Fibroblast of skin of right biceps (primary cell): ENCODE data around the gene SPCS1.
"Not testable (repeated sequence)": the region's sequence is repeated elsewhere in the genome, so short reads cannot be mapped to it uniquely, and the experiment has no call there.

Experiments used
- DNase-seq: peaks from one replicate; pipeline ENCODE4 v3.0.0-alpha.2; 2013

The SPCS1 gene

DNA sequence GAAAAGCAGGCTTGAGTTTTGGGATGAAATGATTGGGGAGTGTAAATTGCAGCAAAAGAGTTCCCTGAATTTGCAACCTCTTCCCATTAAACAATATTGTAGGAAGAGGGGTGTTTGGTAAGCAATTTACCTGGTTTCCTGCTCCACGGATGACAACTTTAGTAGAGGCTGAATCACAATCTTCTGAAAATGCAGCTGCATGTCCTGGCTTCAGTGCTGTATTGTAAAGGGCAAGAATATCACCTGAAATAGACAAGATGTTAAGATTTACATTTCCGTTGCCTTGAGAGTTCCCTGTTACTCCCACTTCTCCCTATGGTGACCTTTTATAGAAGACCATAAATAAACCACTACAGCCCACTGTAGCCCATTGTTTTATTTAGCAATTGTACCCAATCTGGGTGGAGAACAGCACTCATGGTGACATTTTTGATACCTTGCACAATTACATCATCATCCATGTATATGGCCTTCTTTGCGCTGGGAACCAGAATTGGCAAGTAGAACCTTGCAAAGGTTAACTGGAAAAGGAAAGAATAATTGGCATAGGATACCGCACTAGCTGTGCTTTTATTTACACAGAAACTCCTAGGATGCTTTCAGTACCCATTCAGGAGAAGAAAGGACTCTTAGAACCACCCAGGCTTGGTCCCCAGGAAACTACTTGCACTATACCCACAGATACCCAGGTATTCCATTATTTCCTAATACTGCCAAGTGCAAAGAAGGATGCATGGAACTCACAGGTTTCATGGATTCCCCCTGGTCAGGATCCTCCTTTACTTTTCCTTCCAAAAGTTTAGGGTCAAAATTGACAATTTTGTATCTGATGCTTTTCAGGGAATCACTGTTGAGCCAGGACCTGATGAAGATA is 9.9 kb upstream of the SPCS1 start:
- DNase-seq, result no peak

- DNase-seq, result no peak
Measured at GRCh38 chr3:52696830-52697631, 8.9 kb upstream of the SPCS1 start.

DNA sequence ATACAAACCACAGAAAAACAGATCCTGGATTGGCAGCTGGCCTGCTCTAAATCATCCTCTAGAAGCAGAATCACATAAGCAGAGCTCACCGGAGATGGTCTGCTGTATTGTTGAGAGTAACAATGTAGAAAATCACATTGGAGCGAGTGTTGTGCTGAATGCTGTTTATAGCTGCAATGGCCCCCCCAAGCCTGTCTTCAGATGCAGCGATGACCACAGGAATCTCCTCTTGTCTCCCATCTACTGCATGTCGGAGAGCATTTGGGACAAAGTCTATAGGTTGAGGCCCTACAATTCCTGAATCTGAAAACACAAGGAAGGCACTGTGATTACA is 8.3 kb upstream of the SPCS1 start:
- DNase-seq, result no peak

- DNase-seq, result no peak
Measured at GRCh38 chr3:52703341-52703740, 2.6 kb upstream of the SPCS1 start.

DNA sequence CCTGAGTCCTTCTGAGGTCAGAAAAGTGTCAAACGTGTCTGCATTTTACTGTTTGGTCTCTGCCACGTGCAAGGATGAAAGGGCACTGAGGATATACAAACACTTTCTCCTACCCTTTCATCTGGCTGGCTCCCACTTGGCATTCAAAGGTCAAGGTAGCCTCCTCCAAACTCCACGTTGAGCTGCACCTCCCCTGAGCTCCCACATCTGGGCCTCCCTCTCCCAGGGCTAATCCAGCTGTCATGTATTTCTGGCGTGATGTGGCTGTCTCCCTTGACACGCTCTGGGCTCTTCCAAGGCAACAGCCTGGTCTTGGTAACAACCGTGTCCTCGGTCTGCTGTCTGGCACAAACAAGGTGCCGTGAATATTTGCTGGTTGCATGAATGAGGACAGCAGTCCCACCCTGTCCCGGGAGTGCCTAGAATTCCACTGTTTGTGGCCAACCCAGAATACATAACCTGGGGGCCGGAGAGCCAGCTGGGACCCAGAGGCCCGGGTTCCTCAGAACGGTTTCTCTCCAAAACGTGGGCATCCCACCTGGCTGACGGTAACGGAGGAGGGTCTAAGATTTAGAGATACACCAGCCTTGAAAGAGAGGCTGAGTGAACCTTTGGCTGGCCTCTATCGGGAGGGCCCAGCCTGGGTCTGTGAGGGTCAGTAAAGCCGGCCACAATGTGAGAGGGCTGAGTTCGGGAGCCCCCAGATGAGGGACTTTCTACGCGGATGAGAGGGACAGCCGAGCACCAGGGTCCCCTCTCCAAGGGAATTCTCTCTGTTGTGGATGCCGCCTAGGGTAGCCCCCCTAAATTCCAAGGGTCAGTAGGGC is 1.1 kb upstream of the SPCS1 start:
- peak; percentile 29 for DNase-seq

DNA sequence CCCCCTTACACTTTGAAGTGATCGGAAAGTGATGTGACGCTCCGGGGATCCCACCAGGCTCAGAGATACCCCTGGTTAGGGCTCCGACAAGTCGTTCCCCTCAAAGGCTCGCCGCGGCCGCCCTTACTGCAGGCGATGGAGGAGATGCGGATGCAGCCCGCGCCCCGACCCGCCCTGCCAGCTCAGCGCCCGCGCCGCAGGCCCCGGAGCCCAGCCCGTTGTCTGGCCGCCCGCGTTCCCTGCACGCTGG is 543 bp upstream of the SPCS1 start:
- no peak for DNase-seq

- DNase-seq, result no peak
Measured at GRCh38 chr3:52707585-52707984, 1.7 kb downstream of the SPCS1 start.

DNA sequence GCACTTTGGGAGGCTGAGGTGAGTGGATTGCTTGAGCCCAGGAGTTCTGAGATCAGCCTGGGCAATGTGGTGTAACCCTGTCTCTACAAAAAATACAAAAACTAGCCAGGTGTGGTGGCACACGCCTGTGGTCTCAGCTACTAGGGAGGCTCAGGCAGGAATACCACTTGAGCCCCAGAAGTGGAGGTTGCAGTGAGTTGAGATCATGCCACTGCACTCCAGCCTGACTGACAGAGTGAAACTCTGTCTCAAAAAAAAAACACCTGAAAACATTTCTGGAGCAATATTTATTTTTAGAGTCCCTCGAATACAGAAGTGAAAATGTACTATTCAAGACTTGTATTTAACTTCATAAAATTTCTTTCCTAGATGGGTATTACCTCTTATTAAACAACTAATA is 4.6 kb downstream of the SPCS1 start:
- DNase-seq, result no peak

GRCh38 chr3:52712291-52713212 is 6.6 kb downstream of the SPCS1 start:
- no peak for DNase-seq

DNA sequence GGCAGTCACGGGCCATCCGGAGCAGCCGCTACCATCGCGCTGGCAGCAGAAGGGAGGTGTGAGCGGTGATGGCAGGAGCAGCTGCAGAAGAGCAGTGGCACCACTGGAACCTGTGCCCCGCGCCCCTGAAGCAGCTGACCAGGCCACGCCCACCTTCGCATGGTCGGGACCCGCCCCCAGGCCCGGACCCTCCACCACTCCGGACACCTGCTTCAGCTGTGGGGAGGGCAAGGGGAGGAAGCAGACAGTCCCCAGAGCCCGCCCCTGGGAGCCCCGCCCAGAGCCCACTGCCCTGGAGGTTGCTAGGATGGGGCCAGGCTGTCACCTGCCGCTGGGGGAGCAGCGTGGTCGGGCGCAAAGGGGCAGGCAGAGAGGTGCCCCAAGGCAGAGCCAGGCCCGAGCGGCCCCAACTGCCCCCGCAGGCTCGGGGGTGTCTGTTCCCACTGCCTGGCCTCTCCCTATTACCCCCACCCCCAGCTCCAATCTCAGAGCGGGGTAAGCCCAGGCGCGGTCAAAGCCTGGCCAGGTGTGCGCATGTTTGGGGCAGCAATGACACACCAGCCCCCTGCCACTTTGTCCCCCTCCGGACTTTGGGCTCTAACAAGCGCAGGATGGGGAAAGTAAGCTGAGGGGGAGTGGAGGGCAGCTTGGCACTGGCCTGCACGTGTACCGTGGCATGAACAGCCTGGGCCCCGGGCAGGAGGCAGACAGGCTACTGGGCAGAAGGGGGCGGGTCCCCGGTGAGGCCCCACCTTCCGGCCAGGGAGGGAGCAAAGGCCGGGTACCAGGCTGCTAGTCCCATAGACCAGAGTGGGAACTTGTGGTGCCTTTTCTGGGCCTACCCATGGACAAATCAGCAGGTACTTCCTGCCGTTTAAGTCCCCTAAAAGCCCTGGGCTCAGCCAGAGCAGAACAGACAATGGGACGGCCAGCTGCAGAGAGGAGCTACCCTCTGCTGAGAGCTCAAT is 8.7 kb downstream of the SPCS1 start:
- no peak for DNase-seq

DNA sequence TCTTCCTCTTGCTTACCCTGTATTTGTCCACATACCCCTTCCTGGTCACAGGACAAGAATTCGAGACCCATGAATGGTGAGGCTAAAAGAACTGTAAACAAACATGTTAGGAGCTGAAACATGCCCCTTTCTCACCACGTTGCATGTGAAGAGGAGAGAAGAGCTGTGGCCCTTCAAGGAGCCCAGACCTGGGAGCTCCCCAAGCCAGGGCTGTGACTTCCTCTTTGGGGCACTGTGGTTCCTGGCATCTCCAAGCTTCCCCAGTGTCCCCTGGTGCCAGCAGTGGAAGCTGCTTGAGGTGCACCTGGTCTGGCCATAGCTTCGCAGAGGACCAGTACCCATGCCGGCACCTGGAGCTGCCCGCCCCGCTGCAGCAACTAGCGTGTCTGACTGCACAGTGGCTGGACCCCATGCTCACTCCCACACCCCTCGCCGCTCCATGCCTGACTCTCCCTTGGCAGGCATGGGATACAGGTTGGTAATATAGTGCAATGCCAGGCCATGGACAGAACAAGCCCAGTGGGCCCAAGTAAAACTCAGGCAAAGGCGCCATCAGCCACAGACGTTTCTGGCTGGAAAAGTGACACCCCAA is 9.9 kb downstream of the SPCS1 start:
- DNase-seq, result no peak

GRCh38 chr3:52719618-52720017 is 13.7 kb downstream of the SPCS1 start:
- no peak for DNase-seq

GRCh38 chr3:52721002-52721729 is 15.3 kb downstream of the SPCS1 start:
- DNase-seq, result no peak

DNA sequence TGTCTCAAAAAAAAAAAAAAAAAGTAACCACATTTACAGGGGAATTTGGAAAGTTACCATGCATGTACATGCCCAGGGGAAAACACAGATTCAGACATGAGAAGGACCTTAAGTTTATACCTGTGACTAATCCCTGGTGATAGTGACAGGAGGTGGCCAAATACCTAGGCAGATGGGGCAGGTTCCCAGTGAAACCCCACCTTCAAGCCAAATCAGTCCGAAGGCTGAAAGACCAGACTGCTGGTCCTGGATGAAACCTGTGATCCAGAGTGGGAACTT is 15.8 kb downstream of the SPCS1 start:
- no peak for DNase-seq

GRCh38 chr3:52722491-52722890 is 16.6 kb downstream of the SPCS1 start:
- DNase-seq, result no peak

DNA sequence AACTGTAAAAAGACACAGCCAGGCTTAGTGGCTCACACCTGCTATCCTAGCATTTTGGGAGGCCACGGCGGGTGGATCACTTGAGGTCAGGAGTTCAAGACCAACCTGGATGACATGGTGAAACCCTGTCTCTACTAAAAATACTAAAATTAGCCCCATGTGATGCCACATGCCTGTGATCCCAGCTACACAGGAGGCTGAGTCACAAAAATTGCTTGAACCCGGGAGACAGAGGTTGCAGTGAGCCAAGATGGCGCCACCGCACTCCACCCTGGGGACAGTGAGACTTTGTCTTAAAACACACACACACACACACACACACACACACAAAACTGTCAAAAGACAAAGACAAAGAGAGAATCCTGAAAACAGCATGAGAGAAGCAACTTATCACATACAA is 18.0 kb downstream of the SPCS1 start:
- DNase-seq, result no peak

- DNase-seq, result no peak
Measured at GRCh38 chr3:52724511-52724910, 18.6 kb downstream of the SPCS1 start.

- DNase-seq, result not testable (repeated sequence)
Measured at GRCh38 chr3:52728753-52729152, 22.8 kb downstream of the SPCS1 start.

DNA sequence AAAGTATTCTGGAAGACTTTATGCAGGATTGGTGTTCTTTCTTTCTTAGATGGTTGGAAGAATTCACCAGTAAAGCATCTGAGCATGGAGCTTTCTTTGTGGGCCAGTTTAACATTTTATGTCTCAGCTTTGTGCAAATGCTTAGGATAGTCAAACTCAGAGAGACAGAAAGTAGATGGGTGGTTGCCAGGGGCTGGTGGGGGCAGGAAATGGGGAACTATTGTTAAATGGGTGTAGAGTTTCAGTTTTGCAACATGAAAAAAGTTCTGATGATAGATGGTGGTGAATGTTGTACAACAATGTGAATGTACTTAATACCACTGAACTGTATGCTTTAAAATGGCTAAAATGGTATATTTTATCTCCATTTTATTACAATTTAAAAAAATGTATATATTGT is 24.8 kb downstream of the SPCS1 start:
- DNase-seq, result no peak

DNA sequence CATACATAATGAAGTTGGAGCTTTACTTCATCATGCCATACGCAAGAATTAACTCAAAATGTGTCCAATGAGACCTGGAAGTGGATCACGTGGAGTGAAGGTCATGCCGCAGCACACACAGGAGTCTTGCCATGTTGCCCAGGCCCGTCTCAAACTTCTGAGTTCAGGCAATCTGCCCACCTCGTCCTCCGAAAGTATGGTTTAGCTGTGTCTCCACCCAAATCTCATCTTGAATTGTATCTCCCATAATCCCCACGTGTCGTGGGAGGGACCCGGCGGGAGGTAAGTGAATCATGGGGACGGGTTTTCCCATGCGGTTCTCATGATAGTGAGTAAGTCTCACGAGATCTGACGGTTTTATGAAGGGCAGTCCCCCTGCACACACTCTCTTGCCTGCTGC is 25.7 kb downstream of the SPCS1 start:
- DNase-seq, result no peak
